GM19468 (cell line): ENCODE results near the gene BMP8B.
"Not testable (repeated sequence)": the region's sequence is repeated elsewhere in the genome, so short reads cannot be mapped to it uniquely, and the experiment has no call there.

Experiments
- ATAC-seq: cut with Tn5 transposase; IDR thresholded peaks from one replicate; pipeline ENCODE4 v1.9.1; 2021; ENCODE audit warnings: mild to moderate bottlenecking, moderate library complexity, moderate number of reproducible peaks; ENCODE audit not compliant: unreplicated experiment; ENCODE audit errors: extremely low read depth

The BMP8B gene

DNA sequence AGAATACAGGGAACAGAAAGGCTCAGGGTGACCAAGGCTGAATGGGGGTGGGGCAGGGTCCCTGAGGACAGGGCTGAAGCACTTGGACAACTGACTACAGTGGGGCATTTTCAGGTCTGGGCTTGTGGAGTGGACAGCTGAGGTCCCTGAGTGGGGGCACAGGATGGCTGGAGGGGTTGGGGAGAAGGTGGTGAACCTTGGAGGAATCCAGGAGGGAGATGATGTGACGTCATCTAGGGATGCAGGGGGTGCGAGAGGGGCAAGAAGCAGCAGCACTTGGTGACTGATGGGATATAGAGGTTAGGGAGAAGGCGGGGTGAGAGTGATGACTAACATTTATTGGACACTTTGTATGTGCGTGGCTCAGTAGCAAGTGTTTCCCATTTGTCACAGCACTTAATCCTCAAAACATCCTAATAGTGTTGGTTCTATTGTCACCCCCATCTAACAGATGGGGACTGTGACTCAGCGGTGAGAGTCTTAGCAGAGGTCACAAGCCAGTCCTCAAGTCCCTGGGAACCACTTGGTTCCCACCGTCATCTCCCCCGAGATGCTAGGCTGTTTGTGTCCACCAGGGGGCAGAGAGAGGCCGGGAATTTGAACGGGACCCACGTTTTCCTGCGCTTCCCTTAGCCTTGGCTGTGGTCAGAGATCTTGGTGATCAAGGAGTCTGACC is 27.9 kb upstream of the BMP8B start:
- no peak for ATAC-seq

- no peak for ATAC-seq
Observed at GRCh38 chr1:39812913-39813312, 24.2 kb upstream of the BMP8B start.

DNA sequence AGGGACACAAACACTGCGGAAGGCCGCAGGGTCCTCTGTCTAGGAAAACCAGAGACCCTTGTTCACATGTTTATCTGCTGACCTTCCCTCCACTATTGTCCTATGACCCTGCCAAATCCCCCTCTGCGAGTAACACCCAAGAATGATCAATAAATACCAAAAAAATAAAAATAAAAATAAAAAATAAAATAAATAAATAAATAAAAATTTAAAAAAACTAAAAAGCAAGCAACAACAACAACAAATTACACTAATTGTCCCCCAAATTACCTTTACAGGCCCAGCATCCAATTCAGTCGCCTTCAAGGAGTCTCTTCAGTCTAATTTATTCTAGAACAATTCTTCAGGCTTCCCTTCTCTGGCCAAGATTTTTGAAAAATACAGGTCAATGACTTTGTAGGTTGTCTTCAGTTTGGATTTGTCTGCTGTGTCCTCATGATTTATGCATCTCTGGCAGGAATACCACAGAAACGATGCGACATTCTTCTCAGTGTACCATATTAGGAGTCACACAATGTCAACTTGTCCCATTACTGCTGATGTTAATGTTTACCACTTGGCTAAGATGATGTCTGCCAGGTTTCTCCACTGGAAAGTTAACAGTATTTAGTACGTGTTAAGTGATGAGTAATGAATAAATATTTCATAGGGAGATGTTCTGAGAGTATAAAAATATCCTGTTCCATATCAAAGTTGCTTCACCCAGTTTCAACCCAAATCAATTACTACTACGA is 20.3 kb upstream of the BMP8B start:
- no peak for ATAC-seq

GRCh38 chr1:39805385-39805784 is 16.7 kb upstream of the BMP8B start:
- ATAC-seq, result no peak

DNA sequence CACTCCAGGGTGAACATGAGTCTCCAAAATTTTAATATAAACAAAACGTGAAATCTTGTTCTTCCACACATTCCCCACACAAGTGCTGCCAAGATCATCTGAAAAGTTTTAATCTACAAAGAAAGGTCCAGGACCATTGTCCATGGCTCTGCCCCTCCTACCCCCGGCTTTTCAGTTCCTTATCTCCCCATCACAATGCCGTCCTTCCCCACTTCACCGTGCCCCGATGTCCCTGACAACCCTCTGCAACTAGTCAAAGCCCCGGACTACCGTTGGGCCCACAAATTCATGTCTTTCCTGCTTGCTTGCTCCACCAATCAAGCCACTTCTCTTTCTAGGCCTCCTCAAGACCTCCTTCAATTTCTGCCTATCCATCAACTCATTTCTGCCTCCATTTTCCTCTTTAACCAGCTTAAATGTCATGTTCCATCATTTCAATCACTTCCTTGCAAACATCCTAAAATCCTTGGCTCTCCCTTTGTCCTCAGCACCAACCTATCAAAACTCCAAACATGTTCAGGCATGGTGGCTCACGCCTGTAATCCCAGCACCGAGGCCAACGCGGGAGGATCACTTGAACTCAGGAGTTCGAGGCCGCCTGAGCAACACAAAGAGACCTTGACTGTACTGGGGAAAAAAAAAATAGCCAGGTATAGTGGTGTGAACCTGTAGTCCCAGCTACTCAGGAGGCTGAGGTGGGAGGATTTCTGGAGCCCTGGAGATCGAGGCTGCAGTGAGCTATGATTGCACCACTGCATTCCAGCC is 14.0 kb upstream of the BMP8B start:
- no peak for ATAC-seq

- ATAC-seq, result no peak
Observed at GRCh38 chr1:39800471-39800835, 11.8 kb upstream of the BMP8B start.

- ATAC-seq, result no peak
Observed at GRCh38 chr1:39799770-39800470, 11.3 kb upstream of the BMP8B start.

DNA sequence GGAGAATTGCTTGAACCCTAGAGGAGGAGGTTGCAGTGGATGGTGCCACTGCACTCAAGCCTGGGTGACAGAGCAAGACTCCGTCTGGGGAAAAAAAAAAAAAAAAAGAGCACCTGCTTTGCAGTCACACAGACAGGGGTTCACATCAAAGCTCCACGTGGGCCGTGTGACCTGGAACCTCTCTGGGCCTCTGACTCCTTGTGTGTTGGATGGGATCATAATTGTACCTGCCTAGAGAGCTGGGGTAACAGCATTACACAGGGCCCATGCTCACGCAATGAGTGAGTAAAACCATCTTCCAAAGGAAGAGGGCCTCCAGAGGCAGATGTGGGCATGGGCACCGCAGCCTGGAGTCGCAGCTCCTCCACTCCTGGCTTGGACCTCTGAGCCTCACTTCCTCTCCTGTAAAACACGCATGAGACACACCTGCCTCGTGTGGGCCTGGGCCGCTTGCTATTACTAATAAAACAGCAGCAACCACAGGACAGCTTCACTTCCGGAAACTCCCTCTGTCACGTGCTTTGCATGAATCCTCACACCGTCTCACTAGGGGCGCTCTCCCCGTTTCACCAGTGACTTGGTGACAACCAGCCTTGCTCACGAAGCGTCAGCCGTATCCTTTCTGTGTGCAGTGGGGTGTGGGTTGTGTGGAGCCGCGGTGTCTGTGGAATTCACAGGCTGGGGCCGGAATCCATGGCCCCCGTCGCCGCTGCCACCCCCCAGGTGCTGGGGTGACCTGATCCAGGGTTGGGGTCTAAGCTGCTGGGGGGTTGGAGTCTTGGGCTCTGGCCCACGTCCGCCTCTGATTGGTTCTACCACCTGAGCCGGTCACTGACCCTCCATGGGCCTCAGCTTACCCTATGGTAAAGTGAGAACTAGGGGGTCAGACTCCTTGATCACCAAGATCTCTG is 10.4 kb upstream of the BMP8B start:
- peak; percentile 46 for ATAC-seq

DNA sequence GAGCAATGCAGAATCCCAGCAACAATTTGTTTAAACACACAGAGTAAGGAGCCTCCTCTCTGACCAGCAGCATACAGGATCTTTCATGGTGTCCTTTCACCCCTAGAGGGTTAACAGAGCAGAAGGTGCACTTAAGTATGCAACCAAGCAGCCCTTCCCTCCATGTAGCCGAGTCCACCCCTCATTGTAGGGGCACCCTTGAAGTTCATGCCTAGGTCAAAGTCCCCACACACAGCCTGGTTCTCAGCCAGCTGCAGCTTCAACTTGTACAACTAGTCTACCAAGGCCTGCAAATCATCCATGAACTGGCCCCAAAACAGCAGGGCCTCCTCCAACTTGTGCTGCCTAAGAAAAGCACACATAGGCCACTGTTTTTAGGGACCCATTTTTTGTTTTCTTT is 7.0 kb upstream of the BMP8B start:
- no peak for ATAC-seq

DNA sequence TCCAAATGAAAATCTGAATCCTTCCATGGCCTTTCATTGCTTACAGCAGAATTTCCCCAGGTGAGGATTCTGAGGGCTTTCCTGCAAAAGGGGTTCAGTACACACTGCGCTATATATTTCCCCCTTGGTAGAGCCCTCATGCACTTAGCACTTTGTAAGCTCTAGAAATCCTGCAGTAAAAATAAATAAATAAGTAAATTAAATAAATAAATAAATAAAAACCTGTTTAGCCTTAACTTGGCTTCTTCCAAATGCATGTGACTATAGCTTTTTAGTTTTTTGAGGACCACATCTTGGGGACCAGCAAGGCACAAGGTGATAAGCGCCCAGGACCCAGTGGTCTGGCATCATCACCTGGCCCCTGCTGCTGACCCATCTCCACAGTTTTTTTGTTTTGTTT is 3.2 kb upstream of the BMP8B start:
- no peak for ATAC-seq

- no peak for ATAC-seq
Observed at GRCh38 chr1:39789571-39790110, 976 bp upstream of the BMP8B start.

GRCh38 chr1:39788426-39788757 is 273 bp downstream of the BMP8B start:
- ATAC-seq, result no peak

DNA sequence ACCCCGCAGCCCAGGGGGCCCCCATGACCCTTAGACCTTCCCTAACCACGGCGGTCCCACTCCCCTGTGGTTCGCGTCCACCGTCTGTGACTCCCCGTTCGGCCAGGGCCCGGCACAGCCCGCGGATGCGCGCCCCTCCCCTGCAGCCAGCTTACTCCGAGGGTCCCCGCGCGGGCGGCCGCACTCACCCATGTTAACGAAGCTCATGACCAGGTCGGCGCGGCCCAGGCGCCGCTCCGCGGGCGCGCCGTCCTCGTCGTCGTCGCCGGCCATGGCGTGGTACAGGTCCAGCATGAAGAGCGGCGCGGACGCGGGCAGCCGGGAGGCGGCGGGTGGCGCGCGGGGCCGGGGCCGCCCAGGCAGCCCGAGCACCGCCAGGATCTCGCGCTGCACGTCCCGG is 701 bp downstream of the BMP8B start:
- ATAC-seq, result not testable (repeated sequence)

DNA sequence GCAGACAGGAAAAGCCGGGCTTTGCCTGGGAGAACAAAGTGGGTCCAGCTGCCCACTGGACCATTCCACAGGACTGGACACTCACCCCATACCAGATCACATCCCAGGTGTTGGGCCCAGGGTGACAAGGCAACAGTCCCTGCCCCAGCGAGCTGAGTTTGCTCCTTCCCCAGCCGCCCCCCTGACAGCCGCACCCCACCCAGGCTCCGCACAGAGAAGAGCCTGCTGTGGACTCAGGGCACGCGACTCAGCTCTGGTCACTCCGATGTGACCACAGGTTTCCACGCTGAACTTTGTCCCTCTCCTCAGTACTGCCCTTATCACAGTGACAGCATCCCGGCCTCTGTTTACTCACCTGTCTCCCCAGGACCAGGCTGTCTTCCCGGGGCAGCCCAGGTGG is 1.2 kb downstream of the BMP8B start:
- no peak for ATAC-seq

- ATAC-seq, result not testable (repeated sequence)
Observed at GRCh38 chr1:39787108-39787375, 1.6 kb downstream of the BMP8B start.

- not testable (repeated sequence) for ATAC-seq
Observed at GRCh38 chr1:39786303-39787107, 2.2 kb downstream of the BMP8B start.

DNA sequence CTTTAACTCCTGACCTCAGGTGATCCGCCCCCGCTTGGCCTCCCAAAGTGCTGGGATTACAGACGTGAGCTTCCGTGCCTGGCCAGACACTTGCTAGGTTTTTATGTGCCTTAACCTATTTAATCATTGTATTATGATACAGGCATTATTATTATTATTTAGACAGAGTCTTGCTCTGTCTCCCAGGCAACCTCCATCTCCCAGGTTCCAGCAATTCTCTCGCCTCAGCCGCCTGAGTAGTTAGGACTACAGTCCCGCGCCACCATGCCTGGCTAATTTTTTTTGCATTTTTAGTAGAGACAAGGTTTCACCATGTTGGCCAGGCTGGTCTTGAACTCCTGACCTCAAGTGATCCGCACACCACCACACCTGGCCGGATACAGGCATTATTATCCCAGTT is 6.0 kb downstream of the BMP8B start:
- not testable (repeated sequence) for ATAC-seq

DNA sequence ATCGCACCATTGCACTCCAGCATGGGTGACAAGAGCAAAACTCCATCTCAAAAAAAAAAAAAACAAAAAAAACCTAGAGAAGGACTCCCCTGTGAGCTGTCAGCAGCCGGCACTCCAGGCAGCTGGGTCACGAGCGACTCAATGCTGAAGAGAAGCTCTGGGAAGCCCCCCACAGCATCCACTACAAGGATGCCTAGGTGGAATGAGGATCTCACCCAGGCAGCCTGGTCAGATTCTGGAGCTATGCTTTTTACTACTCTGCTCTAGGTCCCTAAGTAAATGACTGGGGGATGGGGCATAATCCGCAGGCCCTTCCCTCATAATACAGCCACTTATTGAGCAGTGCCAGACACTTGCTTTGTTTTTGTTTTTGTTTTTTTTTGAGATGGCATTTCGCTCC is 6.6 kb downstream of the BMP8B start:
- no peak for ATAC-seq

GRCh38 chr1:39781349-39781715 is 7.3 kb downstream of the BMP8B start:
- no peak for ATAC-seq
